Stimulated activated CD4-positive, alpha-beta T cell treated with anti-CD3 and anti-CD28 coated beads, Interleukin-15, amount 100 ng/mL, for 1 hour (primary cell): ENCODE data around the gene GID4.

ENCODE experiments used
- DNase-seq, 2 donors: peaks; one replicate each; pipeline ENCODE4 v3.0.0-alpha.2; 2020; ENCODE audit warnings: low read depth in 1 of 2, low spot score in 1 of 2

GID4 gene

DNA sequence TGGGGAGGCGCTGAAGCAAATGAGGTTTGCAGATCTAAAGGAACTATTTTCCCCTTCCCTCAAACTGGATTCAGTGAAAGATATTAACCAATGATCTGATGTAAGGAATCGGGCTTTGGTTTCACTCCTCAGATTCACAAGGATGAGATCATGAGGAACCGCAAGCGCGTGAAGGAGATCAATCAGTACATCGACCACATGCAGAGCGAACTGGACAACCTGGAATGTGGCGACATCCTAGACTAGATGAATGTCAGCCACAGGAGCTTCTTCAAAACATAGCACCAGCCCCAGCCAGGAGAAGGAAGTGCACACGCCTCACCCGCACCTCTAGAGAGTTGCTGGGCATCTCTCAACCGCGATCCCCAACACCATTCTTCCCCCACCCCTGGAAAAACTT, 22.8 kb upstream of the GID4 start:
- DNase-seq, result no peak

DNA sequence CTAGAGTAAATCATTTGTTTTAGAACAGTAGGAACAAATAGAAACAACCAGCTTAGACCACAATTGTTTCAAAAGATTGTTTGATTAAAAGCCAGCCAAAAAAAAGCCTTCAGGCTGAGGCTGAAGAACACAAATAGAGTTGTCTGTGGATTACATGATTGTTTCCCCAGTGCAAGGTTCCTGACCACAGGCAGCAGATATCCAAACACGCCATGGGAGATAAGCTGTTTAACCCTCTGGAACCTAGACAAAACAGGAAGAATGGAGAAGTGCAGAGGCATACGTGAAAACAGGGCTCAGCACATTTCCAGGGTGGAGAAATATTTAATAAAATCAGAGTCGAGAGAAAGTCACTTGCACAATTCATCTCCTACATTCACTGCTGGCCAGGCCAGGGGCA, 21.2 kb upstream of the GID4 start:
- DNase-seq, result no peak

DNA sequence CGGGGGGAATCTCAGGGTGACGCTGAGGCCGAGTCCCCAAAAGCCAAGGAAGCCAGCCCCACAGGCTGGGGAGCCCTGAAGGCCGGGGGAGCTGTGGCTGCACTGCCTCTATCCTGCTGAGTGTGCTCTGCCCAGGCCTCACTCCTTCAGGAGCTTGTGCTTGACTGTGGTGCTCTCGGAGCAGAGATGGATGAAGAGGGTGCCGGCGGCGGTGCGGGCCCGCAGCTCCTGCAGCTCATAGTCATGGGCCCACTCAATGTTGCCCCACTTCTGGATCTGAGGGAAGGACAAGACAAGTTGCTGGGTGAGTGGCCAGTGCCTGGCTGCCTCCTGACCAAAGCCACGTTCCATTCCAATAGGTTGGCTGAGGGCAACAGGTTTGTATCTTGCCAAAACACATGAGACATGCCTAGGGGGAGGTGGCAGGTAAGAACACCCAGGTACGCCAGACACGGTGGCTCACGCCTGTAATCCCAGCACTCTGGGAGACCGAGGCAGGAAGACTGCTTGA, 20.7 kb upstream of the GID4 start:
- no peak for DNase-seq

DNA sequence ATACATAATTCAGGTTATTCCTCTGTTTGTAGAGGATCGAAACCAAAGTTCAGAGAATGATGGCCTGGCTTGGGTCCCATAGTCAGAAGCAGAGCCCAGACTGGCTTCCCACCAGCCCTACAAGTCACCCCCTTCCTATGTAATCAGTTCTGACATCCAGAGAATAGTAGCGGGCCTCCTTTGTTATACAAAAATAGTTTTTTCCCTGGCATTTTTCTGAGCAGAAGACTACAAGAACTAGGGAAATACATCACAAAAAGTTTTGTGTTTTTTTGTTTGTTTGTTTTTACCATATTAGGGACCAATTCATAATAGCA, 19.4 kb upstream of the GID4 start:
- DNase-seq, result no peak

DNA sequence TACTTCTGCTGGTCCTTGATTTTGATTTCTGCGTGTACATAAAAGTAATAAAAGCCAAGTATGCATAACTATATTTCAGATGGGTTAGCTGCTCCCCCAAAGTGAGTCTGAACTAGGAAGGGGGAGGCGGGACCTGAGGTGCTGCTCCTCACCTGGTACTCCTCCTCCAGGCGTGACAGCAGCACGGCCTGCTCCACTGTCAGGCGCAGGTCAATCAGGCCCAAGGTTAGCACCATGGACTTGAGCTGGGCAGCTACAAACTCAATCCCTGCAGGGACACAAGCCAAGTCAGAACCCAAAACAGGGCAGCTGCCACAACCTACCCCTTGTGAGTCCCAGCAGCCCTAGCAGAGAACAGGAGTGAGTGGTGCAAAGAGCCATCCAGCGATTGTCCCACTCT, 18.2 kb upstream of the GID4 start:
- no peak for DNase-seq

DNA sequence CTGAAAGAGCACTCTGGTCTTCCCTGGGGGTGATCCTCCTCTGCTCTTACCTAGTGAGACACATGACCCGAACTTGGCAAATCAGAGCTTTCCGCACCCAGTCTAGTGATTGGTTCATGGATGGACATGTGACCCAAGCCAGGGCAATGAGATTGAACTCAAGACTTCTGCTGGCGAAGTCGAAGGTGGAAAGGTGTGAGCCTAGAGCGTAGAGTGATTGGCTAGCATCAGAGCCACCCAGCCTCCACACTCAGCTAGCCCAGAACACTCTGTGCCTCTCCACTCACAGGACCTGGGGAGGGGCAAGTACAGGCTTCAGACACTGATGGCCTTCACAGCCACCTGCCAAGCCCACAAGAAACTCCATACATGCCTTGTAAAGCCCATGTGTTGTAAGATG, 17.8 kb upstream of the GID4 start:
- no peak for DNase-seq

DNA sequence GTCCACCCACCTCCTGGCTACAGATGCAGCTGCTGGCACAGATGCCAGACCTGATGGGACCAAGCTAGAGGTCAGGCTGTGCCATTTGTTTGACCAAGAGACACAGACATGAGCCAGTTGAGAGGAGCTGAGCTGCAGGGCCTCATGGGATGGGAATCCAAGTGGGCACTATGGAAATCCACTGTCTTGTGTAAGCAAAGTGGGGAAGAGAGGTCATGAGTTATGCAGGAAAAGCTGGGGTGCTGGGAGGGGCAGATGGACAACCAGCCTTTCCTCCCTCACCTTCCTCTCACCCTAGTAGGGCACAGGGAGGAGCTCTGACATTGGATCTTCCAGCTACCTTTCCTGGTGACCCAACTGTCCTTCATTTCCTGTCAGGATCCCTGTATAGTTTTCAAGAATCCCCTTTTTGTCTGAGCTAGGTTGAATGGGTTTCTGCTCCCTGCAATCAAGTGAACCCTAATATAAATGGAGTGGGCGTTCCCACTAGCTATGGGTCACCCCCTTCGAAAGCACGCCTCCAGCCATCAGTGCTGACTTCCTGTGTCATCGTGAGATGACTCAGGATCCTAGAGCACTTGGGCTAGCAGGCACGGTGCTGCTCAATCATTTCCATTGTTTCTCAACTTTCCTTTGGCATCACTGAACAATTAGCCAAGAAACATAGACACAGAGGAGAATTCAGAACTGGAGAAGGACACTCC, 13.8 kb upstream of the GID4 start:
- DNase-seq, result no peak

DNA sequence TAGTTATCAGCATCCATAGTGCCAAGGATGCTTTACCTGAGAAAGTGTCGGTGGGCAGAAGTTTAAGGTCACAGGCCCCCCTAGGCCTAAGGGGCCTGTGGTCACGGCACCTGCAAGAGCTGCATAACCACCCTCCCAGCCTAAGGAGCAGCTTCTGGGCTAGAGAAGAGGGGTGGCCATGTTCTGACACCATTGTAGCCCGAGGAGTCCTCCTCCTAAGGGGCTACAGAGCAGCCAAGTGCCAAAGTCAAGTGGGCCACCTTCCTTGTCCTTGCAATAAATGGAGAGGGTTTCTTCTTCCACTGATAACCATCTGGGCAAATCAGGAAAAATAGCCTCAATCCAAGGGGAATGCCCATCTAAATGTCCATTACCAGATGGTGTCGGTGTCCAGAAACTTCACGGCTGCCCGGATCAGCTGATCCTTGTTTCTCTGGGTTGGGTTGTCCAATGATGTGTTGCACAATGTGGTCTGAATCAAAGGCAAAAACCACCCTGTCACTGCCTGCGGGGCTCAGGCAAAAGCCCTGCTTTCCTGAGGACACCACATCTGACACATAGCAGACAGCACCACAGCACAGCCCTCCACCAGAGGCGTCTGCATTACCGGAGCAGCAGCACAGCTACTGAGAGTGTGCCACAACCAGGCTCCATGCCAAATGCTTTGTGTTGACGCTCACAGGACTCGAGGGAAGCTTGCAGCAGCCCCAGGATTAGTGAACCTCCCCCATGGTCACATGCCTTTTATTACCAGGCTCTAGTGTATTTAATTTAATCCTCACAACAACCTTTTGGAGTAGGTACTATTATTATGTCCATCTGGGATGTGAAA, 13.0 kb upstream of the GID4 start:
- DNase-seq, result no peak

DNA sequence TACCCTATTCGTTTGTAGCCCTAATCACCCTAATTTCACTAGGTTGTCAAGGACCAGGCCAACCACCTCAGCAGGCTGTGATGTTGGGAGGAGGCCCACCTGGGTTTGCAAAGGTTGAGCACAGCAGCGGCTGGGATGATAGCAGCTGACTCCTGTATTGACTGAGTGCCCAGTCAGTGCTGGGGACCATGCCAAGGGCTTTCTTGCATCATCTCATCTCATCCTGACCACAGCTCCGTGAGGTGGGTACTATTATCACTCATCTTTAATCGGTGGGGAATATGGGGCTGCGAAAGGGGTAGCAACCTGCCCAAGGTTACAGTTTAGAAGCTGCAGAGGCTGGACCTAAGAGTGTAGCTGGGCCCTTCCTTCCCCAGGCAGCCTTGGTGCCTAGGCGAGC, 11.9 kb upstream of the GID4 start:
- DNase-seq, result no peak

DNA sequence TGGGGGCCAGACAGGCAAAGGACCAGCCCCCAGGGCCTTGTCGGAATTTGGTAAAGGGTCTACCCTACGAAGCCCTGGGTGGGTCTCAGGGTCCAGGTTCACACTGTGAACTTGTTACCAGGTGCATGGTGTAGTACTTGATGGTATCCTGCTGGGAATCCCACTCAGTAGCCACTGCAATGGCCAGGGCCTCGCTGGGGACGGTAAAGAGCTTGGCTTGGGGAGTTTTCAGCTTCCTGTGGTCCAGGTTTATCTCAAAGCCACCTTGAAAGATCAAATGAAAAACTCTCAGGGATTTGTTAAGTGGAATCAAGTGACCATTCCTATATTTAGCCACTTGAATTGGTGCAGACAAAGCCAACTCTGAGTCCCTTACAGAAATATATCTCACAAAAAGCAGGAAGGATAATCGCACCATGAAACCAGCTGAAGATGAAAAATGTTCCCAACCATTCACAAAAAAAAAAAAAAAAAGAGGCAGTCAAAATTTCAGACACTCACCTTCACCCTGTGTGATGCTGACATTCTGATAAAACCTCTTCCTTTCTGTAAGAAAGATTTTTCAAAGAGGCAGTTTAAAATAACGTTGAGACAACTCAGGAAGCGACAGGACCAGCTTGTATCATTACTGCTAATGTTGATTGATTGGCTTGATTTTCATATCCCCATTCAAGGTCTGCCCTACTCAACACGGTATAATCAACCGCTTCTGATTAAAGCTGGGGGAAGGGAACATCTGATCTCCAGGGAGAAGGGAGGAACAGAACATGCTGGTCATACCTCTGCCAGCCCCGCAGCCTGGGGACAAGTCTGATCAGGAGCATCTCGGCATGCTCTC, 10.9 kb upstream of the GID4 start:
- DNase-seq, result no peak

DNA sequence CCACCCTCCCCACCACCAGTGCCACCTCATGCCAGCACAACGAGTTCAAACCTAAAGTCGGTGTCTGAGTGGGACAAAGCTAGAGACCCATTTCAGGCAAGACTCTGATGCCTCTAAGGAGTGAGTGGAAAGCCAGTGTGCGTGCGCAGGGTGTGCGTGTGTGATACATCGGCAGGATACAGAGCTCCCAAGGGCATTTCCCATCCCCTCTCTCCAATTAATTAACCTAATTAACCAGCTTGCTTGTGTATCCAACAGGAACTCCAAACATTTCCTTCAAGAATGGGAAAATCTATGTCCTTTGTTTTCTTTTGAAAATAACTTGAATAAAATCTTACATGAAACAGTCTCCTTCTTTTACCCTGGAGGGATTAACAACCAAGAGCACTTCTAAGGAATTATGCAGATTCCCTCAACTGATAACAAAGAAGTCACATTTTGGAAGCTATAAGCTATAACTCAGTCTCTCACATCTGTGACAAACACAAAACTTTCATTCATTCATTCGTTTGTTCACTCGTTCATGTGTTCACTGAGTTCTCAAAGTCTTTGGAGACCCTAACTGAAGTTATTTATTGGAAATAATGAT, 10.2 kb upstream of the GID4 start:
- no peak for DNase-seq

DNA sequence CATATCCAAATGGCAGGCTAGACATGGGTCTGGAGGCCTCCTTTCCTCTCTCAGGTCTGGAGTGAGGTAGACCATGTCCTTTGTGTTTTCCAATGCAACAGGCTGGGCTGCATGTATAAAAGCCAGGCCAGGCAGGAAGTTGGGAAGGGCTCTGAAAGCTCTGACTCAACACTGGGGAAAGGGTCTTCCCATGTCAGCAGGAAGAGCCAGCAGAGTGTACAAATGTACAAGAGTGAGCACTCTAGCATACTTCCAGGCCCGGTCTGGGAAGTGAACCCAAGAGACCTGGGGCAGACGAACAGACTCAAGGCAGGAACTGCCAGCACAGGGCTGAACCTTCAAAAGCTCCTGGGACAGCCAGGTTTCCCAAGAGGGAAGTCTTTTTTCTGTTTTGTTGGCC, 7.3 kb upstream of the GID4 start:
- DNase-seq, result no peak

DNA sequence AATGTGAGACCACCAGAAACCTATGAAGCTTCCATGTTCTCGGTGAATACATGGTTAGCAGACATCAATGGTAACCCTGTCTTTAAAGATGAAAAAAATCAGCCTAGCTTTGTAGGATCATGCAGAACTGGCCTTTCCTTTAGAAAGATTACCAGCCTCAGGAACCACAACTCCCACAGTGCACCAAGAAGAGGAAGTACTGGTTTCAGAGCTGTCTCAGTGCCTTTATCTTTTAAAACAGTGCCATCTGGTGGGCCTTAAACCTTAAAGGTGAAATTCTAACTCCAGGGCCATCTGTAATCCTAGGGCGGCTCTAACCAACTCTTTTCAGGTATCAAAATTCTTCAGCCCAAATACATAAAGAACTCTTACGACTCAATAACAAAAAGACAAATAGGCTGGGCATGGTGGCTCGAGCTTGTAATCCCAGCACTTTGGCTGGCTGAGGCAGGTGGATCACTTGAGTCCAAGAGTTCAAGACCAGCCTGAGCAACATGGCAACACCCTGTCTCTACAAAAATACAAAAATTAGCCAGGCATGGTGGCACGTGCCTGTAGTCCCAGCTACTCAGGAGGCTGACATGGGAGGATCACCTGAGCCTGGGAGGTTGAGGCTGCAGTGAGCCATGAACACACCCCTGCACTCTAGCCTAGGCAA, 5.6 kb upstream of the GID4 start:
- peak in 1 of 2 donors; percentile 8 for DNase-seq

DNA sequence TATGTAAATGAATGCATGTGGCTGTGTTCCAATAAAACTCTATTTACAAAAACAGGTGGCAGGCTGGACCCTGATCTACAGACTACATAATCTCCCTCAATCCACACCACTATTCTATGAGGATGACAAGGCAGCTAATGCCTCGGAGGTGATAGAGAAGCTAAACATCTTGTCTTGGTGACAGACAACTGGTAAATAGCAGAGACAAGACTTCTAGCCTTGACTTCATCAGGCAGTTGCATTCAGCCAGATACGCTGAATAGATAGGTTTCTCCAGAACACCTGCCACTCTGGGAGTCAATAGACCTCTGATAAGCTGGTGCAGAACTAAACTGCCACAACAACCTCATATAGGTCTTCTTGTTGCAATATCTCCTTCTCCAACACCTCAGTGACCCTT, 3.5 kb upstream of the GID4 start:
- DNase-seq, result no peak

DNA sequence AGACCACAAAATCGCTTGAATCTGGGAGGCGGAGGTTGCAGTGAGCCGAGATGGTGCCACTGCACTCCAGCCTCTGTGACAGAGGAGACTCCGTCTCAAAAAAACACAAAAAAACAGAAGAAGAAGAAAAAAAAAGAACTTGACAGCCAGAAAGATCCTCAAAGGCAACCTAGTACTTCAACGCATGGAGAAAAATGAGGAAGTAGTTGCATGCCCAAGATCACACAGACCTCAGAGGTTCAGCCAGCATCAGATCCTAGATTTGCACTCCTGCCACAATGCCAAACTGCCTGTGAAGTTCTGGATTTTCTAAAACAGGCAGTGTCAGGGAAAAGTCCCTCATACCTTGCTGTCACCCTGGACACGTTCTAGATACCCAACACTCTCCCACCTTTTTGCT, 1.7 kb upstream of the GID4 start:
- DNase-seq, result no peak

DNA sequence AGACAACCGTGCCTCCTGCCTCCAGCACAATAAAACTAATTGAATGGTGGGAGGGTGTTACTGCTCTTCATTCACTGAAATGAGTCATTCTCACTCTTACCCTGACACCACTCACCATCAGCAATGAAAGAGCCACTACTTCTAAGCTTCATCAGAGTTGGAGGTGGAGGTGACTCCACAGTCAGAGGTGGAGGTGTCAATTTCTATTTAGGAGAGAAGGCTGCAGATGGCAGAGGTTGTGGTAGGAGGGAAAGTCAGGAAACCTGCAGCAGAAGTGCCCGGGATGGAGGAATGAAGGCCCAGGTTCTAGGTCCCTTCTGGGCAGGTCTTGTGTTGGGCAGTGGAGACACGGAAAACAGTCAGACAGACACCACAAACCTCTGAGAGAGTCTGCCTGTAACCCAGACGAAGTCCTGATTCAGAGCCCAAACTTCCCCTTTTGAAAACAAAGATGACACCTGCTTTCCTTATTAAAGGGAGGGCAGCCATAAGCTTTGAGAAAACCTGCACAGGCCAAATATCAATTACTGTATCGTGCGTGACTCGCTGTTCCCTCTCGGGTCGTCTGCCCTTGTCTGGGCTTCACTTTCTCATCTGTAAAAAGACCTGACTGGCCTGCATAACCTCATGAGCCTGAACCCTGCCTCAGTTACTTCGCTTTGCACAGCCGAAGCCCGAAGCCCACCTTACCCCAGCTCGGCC, 908 bp upstream of the GID4 start:
- DNase-seq, result no peak

DNA sequence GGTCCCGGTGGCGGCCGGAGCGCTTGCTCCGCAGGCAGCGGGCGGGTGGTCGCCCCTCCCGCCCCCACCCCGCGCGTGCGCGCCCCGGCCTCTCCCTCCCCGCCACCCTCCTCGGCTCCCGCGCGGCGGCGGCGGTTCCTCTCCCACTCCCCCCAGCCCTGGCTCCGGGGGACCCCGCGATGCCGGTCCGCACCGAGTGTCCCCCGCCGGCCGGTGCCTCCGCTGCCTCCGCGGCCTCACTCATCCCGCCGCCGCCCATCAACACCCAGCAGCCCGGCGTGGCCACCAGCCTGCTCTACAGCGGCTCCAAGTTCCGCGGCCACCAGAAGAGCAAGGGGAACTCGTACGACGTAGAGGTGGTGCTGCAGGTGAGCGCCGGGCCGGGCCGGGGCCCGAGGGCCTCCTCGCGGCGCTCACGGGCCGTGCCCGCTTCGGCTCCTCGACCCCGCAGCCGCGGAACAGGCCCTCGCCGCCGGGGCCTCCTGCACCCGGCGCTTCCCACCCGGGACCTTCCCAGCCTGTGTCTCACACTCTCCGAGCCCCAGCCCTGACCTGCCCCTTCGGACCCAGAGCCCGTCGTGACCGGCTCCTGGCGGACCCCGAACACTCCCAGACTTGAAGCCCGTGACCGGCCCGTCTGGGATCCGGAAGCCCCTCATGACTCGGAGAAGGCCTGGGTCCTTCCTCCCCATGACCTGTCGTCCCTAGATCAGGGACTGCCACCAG, 490 bp downstream of the GID4 start:
- DNase-seq, result no peak

DNA sequence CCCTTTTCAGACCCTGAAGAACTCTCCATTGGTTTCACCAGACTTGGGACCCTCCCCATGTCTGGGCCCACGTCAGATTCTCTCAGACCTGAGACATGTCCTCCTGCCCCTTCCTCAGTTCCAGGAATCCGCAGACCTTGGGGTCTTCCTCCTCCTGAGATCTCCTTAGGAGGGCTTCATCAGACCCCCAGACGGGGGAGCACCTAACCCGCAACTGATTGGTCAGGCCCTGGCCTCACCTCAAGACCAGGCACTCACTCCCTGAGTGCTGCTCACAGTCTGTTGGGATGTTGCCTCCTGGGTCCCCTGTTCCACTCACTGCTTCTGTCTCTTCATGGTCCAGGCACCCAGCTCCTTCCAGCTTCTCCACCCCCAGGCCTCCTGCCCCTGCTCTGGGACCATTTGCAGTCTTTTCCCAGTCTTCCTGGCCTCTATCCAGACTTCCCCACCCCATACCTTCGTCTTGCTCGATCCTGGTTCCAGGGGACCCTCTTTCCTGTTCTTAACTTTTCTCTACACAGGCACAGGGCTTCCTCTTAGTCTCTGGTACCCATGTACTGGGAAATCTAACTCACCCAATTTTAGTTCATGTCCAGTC, 1.2 kb downstream of the GID4 start:
- DNase-seq, result no peak

DNA sequence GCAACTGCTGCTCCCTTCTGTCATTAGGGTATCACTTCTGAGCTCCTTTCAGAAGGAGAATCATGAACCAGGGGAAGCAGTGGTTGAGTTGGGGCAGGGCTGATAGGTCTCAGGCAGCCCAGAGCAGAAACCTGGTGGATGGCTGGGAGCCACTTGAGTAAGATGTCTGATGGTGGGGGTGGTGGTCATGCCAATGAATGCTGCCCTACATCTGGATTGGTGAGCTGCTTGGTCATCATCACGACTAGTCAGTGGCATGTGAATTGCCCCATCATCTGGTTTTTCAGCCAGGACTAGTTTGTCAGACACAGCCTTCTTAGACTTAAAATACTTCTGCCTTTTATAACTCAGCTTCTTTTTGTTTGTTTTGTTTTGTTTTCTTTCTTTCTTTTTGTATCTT, 2.6 kb downstream of the GID4 start:
- DNase-seq, result no peak
